ENCODE measurements around the gene MGAT5. TPM values are rescaled to one million over a fixed set of nuclear protein-coding genes. Genes with fewer than 3 reads are reported as not detected.

The MGAT5 gene
- total RNA-seq, 2 experiments from 2014 or later: 11.6 to 13.0 TPM

DNA sequence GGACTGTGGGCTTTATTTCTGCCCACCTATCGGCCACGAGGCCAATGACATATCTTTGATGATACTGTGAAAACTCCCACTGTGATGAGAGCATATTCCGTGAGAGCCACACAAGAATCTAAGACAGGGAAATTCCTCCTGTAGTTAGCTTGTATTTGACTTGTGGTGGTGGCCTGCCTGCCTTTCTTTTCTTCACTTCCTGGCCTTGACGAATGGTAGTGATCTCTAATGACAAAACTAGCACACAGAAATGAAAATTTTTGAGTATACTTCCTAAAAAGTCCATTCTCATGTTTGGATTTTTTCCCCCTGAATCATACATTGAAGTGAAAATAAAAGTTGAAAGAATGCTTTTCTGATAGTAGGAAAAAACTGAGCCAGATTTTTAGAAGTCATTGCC is 94.4 kb downstream of the MGAT5 start:
- H3K4me1 Mint-ChIP-seq (ENCODE audit: low read depth): peaks cover 2% of the 10 kb centered on the region
- no peak overlapping the region for H3K27ac Mint-ChIP-seq
- H3K4me3 Mint-ChIP-seq: no peak overlapping the region
- intact Hi-C loops (cut with micrococcal nuclease): no loop called here
- no peaks in the 10 kb centered on the region for H3K9me3 Mint-ChIP-seq
- CTCF ChIA-PET: interaction anchor here (0.6 kb wide), 1 partner anchor 139 kb away, joined by 3 read pairs; no protein-coding TSS in a partner anchor
- no peaks in the 10 kb centered on the region for H3K27me3 Mint-ChIP-seq (ENCODE audit: low read depth)
- DNase-seq: no peak
- peaks cover 29% of the 10 kb centered on the region for H3K36me3 Mint-ChIP-seq (ENCODE audit: low read depth)

DNA sequence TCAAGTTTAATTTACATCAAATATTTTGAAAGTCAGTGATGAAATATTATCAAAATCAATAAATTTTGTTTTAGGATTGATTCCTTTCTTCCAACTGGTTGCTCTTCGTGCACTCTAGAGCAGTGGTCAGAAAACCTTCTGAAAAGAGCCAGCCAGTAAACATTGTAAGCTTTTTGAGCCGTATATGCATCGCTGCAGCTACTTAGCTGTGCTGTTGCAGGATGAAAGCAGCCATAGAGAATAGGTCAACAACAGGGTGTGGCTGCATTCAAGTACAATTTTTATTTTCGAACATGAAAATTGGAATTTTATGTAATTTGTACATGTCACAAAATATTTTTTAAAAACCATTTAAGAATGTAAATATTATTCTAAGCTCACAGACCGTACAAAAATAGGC is 94.9 kb downstream of the MGAT5 start:
- intact Hi-C loops (cut with micrococcal nuclease): no loop called here
- CTCF ChIA-PET: interaction anchor here (0.6 kb wide), 1 partner anchor 19 kb away, joined by 3 read pairs; no protein-coding TSS in a partner anchor
- Mint-ChIP-seq H3K27ac (no peak overlapping the region), H3K27me3 (ENCODE audit: low read depth) (no peaks in the 10 kb centered on the region), H3K36me3 (ENCODE audit: low read depth) (peaks cover 28% of the 10 kb centered on the region), H3K9me3 (no peaks in the 10 kb centered on the region), H3K4me3 (no peak overlapping the region), H3K4me1 (ENCODE audit: low read depth) (peaks cover 2% of the 10 kb centered on the region)
- DNase-seq: no peak

DNA sequence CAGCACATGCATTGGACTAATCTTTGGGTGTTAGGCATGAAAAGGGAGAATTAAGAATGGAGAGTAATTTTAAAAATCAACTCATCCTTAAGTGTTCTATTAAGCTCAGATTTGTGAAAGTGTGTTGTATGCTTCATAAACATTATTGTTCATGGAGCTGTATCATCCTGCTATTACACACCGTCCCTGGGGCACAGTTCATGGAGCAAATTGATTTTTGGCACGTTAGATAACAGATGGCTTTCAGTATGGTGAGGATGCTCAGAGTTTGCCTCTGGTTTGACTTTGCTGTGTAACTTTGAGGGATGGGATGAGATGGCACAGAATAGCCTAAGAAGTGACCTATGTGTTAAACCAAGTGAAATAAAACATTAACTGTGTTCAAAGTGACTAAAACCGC is 97.1 kb downstream of the MGAT5 start:
- Mint-ChIP-seq H3K4me3 (no peak overlapping the region), H3K9me3 (no peaks in the 10 kb centered on the region), H3K4me1 (ENCODE audit: low read depth) (peaks cover 2% of the 10 kb centered on the region), H3K36me3 (ENCODE audit: low read depth) (peaks cover 19% of the 10 kb centered on the region), H3K27ac (no peak overlapping the region), H3K27me3 (ENCODE audit: low read depth) (no peaks in the 10 kb centered on the region)
- intact Hi-C loops (cut with micrococcal nuclease): no loop called here
- no peak for DNase-seq
- CTCF ChIA-PET: no interaction called here

DNA sequence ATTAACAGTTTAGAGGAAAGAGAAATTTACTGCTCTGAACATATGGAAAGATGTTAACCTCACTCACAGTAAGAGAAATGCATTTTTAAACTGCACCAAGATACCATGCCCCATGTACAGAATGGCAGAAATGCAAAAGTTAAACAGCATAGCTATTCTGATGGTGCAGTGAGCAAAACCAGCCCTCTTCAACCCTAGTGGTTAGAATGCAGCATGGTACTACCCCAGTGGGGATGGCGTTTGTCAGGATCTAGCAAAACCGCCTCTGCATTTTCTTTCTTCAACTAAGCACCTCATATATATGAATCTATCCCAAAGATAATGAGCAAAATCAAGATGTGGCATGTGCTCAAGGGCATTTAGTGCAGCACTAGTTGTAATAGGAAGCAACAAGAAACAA is 98.0 kb downstream of the MGAT5 start:
- Mint-ChIP-seq H3K27ac (no peak overlapping the region), H3K4me3 (no peak overlapping the region), H3K4me1 (ENCODE audit: low read depth) (peaks cover 2% of the 10 kb centered on the region), H3K27me3 (ENCODE audit: low read depth) (no peaks in the 10 kb centered on the region), H3K9me3 (no peaks in the 10 kb centered on the region), H3K36me3 (ENCODE audit: low read depth) (peaks cover 21% of the 10 kb centered on the region)
- CTCF ChIA-PET: no interaction called here
- intact Hi-C loops (cut with micrococcal nuclease): no loop called here
- no peak for DNase-seq

DNA sequence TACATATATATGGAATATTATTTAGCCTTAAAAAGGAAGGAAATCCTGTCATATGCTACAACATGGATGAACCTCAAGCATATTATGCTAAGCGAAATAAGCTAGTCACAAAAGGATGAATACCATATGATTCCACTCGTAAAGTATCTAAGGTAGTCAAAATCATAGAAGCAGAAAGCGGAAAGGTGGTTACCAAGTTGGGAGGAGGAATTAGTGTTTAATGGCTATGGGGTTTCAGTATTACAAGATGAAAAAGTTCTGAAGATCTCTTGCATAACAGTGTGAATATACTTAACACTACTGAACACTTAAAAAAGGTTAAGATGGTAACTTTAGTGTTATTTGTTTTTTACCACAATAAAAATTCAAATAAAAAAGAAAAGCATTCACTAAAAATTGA is 99.0 kb downstream of the MGAT5 start:
- no peaks in the 10 kb centered on the region for H3K27me3 Mint-ChIP-seq (ENCODE audit: low read depth)
- no peak overlapping the region for H3K27ac Mint-ChIP-seq
- no peak for DNase-seq
- intact Hi-C loops (cut with micrococcal nuclease): no loop called here
- peaks cover 24% of the 10 kb centered on the region for H3K36me3 Mint-ChIP-seq (ENCODE audit: low read depth)
- H3K4me3 Mint-ChIP-seq: no peak overlapping the region
- peaks cover 2% of the 10 kb centered on the region for H3K4me1 Mint-ChIP-seq (ENCODE audit: low read depth)
- no peaks in the 10 kb centered on the region for H3K9me3 Mint-ChIP-seq
- CTCF ChIA-PET: interaction anchor here (1.0 kb wide), 1 partner anchor 107 kb away, joined by 4 read pairs; no protein-coding TSS in a partner anchor

DNA sequence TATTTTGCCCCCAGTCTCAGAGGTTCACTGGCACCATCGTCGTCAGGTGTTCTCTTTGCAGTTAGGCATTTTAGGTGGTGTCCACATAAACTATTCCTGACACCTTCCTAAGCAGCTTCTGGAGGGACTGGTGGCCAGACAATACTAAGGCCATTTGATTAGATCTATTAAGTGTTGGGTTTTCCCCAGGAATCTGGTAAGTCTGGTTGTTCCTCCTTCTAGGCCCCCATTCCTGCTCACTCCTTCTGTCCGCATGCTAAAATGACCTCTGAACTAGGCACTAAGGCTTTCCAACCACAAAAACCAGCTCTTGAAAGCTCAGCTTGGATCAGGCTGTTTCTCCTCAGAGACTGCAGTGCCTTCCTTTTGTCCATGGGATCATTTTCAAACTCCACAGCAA is 100.7 kb downstream of the MGAT5 start:
- Mint-ChIP-seq H3K27me3 (ENCODE audit: low read depth) (no peaks in the 10 kb centered on the region), H3K36me3 (ENCODE audit: low read depth) (peaks cover 18% of the 10 kb centered on the region), H3K4me1 (ENCODE audit: low read depth) (no peaks in the 10 kb centered on the region), H3K9me3 (no peaks in the 10 kb centered on the region), H3K27ac (no peak overlapping the region), H3K4me3 (no peak overlapping the region)
- intact Hi-C loops (cut with micrococcal nuclease): no loop called here
- CTCF ChIA-PET: no interaction called here
- DNase-seq: no peak

DNA sequence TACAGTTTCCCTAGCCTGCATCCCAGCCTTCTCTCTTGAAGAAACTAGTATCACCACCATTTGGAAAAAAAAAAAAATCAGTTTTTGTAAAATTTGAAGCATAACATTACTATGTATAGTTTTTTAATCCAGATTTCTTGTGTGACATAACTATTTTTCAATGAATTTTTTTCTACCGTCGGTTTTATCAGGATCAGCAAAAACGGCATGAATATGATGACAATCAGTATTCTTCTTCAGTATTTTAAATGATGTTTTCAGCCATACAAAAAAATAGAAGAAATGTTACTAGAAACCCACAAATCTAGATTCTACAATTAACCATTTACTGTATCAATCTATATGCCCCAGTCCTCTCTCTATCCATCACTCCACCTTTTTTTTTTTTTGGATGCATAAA is 103.9 kb downstream of the MGAT5 start:
- H3K27ac Mint-ChIP-seq: no peak overlapping the region
- no peak for DNase-seq
- intact Hi-C loops (cut with micrococcal nuclease): no loop called here
- H3K4me1 Mint-ChIP-seq (ENCODE audit: low read depth): no peaks in the 10 kb centered on the region
- H3K27me3 Mint-ChIP-seq (ENCODE audit: low read depth): no peaks in the 10 kb centered on the region
- CTCF ChIA-PET: no interaction called here
- H3K36me3 Mint-ChIP-seq (ENCODE audit: low read depth): peaks cover 18% of the 10 kb centered on the region
- no peak overlapping the region for H3K4me3 Mint-ChIP-seq
- no peaks in the 10 kb centered on the region for H3K9me3 Mint-ChIP-seq

DNA sequence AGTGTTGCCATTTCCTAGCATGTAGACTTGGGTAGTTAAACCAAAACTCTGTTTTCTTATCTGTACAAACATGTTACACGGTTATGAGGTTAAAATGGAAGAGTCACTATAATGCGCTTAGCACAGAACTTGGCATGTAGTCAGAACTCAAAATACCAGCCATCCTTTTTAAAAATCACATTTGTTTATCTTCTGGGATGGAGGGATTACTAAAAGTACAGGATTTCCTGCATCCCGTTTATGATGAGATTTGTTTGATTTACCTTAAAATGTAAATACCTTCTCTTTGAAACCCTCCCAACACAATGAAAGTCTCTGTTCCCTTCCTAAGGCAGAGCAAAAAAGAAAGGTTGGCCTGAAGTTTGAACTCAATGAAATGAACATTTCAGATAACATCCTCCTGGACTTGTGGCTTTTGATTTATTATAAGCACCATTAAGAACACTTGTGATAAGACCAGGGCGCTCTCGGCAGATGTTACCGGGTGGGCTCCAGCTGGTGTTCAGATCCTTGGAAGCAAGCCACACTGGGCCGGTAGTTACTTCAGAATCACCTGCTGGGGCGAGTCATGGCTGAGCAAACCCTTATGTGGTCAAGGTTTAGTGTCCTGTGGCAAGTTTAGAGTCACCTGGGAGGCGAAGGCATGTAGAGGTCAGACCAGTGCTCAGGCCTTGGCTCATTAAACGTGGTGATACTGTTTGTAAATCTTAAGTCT is 105.7 kb downstream of the MGAT5 start:
- H3K27me3 Mint-ChIP-seq (ENCODE audit: low read depth): no peaks in the 10 kb centered on the region
- no peak overlapping the region for H3K27ac Mint-ChIP-seq
- CTCF ChIA-PET: no interaction called here

DNA sequence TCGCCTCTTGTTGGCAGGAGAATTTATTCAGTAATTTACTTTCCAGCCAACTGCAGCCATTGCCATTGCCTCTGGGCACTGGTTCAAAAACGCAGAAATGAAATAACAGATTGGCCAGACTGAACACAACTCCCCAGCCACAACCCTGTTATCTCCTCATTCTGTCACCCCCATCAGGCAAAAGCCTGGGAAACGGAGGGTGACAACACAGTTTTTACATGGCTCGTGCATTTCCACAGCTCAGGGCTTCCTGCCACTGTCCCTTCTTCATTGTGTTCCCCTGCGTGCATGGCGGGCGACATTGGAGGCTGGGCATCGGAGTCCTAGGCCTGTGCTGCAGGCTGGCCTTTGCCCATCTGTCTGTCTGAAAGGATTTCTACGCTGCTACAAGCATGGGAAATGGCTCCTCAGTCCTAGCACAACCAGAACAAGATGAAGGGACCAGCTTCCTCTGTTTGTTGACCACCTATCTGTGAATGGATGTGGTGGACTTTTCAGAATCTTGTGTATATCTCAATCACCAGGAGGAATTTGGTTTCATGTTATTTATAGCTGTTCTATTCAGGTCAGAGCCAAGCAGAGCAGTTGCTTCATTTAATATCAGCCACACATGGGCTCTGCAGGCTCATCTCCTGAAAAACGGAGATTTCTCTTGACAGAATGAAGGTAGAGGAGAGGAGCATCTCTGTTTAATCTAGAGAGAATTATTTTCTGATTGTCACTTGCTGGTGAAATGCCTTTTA is 107.0 kb downstream of the MGAT5 start:
- intact Hi-C loops (cut with micrococcal nuclease): no loop called here
- no peak overlapping the region for H3K27ac Mint-ChIP-seq
- no peaks in the 10 kb centered on the region for H3K9me3 Mint-ChIP-seq
- H3K27me3 Mint-ChIP-seq (ENCODE audit: low read depth): no peaks in the 10 kb centered on the region
- no peak for DNase-seq
- H3K4me1 Mint-ChIP-seq (ENCODE audit: low read depth): no peaks in the 10 kb centered on the region
- peaks cover 25% of the 10 kb centered on the region for H3K36me3 Mint-ChIP-seq (ENCODE audit: low read depth)
- CTCF ChIA-PET: interaction anchor here (1.2 kb wide), 1 partner anchor 116 kb away, joined by 3 read pairs; no protein-coding TSS in a partner anchor
- H3K4me3 Mint-ChIP-seq: no peak overlapping the region

More for the DNA sequence above, 105.7 kb downstream of the MGAT5 start:
- intact Hi-C loops (cut with micrococcal nuclease): no loop called here
- H3K36me3 Mint-ChIP-seq (ENCODE audit: low read depth): peaks cover 21% of the 10 kb centered on the region
- H3K9me3 Mint-ChIP-seq: no peaks in the 10 kb centered on the region
- H3K4me1 Mint-ChIP-seq (ENCODE audit: low read depth): no peaks in the 10 kb centered on the region
- DNase-seq: no peak
- no peak overlapping the region for H3K4me3 Mint-ChIP-seq

DNA sequence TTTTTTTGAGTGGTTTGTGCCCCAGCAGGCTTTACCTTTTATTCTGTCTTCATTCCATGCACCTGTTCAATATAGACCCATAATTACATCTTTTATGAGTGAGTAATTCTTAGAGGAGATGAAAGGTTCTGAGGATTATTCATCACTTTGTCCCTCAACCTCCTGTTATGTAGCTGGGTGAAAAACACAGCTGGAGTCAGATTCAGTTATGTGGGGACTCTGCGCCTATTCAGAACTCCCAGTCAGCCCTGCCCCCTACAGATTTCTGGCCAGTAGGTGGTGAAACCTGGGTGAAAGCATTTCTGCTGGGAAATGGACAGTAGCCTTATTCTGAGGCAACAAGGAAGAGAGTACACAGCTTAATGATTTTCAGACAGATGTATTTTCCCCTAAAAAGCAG is 107.8 kb downstream of the MGAT5 start:
- Mint-ChIP-seq H3K4me1 (ENCODE audit: low read depth) (peaks cover 4% of the 10 kb centered on the region), H3K9me3 (no peaks in the 10 kb centered on the region), H3K36me3 (ENCODE audit: low read depth) (peaks cover 24% of the 10 kb centered on the region), H3K4me3 (no peak overlapping the region), H3K27ac (no peak overlapping the region), H3K27me3 (ENCODE audit: low read depth) (no peaks in the 10 kb centered on the region)
- no peak for DNase-seq
- intact Hi-C loops (cut with micrococcal nuclease): no loop called here
- CTCF ChIA-PET: interaction anchor here (1.2 kb wide), 1 partner anchor 116 kb away, joined by 3 read pairs; no protein-coding TSS in a partner anchor

DNA sequence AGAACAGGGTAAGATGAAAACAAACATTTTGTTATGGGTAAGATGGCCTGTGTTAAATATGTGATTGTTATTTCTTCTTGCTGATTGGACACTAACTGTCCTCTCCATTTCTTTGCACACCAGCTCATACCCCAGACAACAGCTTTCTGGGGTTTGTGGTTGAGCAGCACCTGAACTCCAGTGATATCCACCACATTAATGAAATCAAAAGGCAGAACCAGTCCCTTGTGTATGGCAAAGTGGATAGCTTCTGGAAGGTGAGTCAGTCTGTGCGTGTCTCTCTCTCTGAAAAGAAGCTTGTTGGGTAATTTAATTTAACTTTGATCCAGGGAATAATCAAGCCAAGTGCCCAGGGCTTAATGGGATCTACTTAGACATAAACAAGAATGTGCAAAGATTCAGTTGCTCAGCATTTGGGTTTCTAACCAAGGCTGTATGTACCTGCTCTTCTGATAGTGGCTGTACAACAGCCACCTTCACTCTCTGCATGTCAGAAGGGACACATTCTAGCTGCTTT is 108.3 kb downstream of the MGAT5 start:
- Mint-ChIP-seq H3K36me3 (ENCODE audit: low read depth) (peaks cover 19% of the 10 kb centered on the region), H3K27ac (no peak overlapping the region)
- CTCF ChIA-PET: no interaction called here

DNA sequence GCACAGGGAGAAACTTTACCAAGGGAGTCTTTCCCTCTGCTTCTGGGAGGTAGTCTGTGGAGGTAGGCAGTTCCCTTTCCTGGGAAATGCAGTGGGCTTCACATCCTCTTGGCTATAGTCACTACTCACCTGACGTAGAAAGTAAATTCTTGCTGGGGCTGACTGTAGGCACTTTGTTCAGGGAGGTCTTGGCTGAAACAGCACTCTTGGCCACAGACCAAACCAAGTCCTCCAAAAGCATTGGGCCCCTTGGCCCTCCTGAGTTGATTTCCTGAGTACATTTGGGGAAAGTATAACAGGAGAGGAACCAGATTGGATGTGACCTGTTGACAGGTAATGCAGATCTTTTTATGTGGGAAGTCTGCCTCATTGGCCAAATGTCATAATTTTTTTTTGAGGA is 108.9 kb downstream of the MGAT5 start:
- no peak for DNase-seq
- no peak overlapping the region for H3K27ac Mint-ChIP-seq
- no peaks in the 10 kb centered on the region for H3K9me3 Mint-ChIP-seq
- peaks cover 14% of the 10 kb centered on the region for H3K4me1 Mint-ChIP-seq (ENCODE audit: low read depth)
- intact Hi-C loops (cut with micrococcal nuclease): no loop called here
- peaks cover 19% of the 10 kb centered on the region for H3K36me3 Mint-ChIP-seq (ENCODE audit: low read depth)
- no peak overlapping the region for H3K4me3 Mint-ChIP-seq
- no peaks in the 10 kb centered on the region for H3K27me3 Mint-ChIP-seq (ENCODE audit: low read depth)
- CTCF ChIA-PET: no interaction called here

More for the DNA sequence above, 108.3 kb downstream of the MGAT5 start:
- peaks cover 9% of the 10 kb centered on the region for H3K4me1 Mint-ChIP-seq (ENCODE audit: low read depth)
- DNase-seq: no peak
- intact Hi-C loops (cut with micrococcal nuclease): no loop called here
- H3K4me3 Mint-ChIP-seq: no peak overlapping the region
- H3K27me3 Mint-ChIP-seq (ENCODE audit: low read depth): no peaks in the 10 kb centered on the region
- no peaks in the 10 kb centered on the region for H3K9me3 Mint-ChIP-seq

Data from activated naive CD4-positive, alpha-beta T cell treated with anti-CD3 and anti-CD28 coated beads for 36 hours (primary cell).